SKM-1 (cell line): ENCODE measurements around the gene SDC3.

Source experiments
- DNase-seq: peaks from one replicate; lab custom pipeline; 2025; ENCODE audit not compliant: unreplicated experiment; lab: John Stamatoyannopoulos, UW

The SDC3 gene

DNA sequence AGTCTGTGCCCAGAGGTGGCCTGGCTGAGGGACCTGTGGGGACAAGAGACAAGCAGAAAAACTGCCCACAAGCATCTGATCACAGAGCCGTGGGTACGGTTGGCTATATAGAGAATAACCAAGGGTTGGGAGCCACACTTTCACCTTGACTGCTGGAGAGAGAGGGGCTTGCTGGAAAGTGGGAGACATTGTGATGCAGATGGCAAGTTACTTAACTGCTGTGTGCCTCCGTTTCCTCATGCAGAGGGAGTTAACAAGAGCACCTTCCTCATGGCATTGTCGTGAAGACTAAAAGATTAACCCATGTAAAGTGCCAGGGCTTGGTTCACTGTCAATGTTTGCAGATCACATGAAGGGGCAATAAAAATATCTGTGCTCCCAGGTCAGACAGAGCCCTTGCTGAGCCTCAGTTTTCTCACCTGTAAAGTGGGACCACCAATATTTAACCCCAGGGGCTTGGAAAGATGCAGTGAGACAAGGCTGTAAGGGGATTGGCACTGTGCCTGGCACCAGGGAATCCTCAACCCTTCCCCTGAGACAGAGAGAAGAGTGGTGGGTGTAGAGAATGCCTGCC lies 52.8 kb downstream of the SDC3 start:
- DNase-seq: no peak

GRCh38 chr1:30853350-30853749 lies 55.2 kb downstream of the SDC3 start:
- DNase-seq: no peak

DNA sequence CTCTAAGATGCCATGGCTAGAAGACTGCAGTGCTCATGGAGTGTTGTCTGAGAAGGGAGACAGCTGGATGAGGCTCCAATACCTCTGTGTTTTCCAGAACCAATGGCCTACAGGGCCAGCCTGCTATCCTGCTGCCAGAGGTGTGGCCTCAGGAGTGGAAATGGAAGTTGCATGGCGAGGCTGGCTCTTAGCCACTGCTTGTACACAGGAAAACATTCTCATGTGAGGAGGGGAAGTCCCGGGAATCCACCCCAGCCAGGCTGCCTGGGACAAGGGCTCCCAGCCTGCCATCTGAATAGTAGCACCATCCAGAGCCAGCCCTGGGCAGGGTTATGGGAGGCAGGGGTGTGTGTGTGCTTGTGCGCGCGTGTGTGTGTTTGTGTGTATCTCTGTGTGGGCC lies 56.5 kb downstream of the SDC3 start:
- no peak for DNase-seq

- no peak for DNase-seq
These were observed 57.3 kb downstream of the SDC3 start for GRCh38 chr1:30851286-30851685.

GRCh38 chr1:30850607-30851006 lies 58.0 kb downstream of the SDC3 start:
- no peak for DNase-seq

DNA sequence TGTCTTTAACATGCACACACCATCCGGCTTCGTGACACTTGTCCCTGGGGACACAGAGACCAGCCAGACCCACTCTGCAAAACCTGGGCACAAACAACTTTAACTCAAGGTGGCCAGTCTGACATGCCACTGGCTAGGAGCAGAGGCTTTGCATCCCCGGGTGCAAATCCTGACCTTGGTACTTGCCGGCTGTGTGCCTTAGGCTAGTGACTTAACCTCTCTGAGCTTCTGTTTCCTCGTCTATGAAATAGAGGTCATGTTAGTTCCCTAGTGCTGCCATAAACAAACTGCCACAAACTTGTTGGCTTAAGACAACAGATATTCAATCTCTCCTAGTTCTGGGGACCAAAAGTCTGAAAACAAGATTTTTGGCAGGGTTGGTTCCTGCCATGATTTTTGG lies 60.4 kb downstream of the SDC3 start:
- DNase-seq: no peak

GRCh38 chr1:30847358-30847972 lies 61.1 kb downstream of the SDC3 start:
- no peak for DNase-seq

- no peak for DNase-seq
These were observed 62.0 kb downstream of the SDC3 start for GRCh38 chr1:30846587-30846986.

GRCh38 chr1:30845904-30846290 lies 62.7 kb downstream of the SDC3 start:
- DNase-seq: no peak

DNA sequence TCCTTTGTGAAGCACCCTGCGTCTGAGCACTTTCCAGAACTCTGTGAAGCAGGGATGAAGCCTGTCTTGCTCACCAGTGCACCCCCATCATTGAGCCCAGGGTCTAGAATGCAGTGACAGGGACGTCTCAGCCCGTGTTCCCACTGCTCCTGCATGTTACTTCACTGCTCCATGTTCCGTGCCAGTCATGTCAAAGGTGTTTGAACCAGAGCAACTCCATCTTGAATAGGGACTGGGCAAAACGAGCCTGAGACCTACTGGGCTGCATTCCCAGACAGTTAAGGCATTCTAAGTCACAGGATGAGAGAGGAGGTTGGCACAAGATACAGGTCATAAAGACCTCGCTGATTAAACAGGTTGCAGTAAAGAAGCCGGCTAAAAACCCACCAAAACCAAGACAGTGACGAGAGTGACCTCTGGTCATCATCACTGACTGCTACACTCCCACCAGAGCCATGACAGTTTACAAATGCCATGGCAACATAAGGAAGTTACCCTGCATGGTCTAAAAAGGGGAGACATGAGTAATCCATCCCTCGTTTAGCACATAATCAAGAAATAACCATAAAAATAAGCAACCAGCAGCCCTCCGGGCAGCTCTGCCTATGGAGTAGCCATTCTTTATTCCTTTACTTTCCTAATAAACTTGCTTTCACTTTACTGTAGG lies 63.2 kb downstream of the SDC3 start:
- no peak for DNase-seq

- no peak for DNase-seq
These were observed 63.9 kb downstream of the SDC3 start for GRCh38 chr1:30844631-30845030.

GRCh38 chr1:30842697-30843354 lies 65.7 kb downstream of the SDC3 start:
- no peak for DNase-seq

DNA sequence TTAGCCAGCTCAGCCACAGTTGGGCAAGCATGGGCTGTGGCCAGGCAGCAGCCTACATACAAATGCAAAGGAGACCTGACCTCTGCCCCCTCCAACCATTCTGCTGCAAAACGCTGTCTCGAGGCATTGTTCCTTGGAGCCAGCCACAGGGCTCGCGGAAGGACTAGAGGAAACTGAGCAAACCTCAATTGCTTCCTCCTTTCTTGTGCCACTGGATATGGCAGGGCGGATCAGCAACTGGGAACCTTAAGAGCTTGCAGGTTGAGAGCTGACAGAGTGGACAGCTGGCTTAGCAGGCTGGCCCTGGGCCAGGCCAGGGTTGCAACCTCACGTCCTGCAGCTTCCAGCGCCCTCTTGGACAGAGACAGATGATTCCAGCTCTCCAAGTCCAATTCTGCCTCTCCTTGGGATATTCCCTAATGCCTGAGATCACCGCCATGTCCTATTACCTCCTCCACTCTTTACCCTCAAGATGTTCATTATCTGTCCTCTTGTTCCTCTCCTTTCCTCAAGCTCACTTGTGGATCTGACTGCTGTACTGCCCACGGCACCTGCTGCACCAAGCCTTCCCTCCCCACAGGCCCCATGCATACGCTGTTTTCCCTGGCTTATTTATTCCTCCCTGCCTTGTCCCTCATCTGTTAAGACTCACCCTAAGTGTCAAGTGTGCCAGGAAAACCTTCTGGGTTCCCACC lies 67.5 kb downstream of the SDC3 start:
- no peak for DNase-seq

GRCh38 chr1:30839827-30840359 lies 68.7 kb downstream of the SDC3 start:
- no peak for DNase-seq

DNA sequence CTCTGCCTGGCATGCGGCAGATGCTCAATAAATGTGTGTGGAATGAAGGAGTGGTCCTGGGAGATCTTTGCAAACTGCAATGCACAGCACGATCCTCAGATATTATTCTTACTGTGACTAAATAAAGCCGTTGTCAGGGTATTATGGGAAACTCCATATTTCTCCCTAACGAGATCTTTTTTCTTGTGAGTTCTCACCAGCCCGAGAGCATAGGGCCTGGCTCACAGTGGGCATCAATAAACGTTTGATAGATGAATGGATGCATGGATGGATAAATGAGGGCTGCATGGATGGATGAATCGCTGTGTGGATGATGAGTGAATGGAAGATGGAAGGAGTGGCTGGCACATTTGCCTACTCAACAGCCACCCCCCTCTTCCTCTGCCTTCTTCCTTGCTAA lies 69.6 kb downstream of the SDC3 start:
- no peak for DNase-seq

DNA sequence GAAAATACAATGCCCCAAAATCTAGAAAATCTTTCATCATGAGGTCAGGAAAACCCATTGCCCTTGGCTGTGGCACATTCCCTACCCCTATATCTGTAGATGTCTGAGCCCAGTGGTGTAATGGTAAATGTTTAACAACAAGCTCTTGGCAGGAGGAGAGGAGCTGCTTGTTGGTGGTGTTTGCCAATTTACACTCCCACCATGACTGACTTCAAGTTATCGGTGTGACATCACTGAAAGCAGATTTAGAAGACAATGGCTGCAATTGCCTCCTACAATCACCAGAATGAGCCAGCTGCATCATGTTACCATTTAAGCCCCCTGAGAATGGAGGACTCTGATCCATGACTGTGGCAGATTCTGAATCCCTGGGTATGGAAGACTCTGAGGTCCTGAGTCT lies 70.9 kb downstream of the SDC3 start:
- DNase-seq: no peak

GRCh38 chr1:30834253-30834652 lies 74.3 kb downstream of the SDC3 start:
- no peak for DNase-seq

- no peak for DNase-seq
These were observed 78.0 kb downstream of the SDC3 start for GRCh38 chr1:30830537-30830936.

GRCh38 chr1:30829889-30830288 lies 78.7 kb downstream of the SDC3 start:
- DNase-seq: no peak

- DNase-seq: no peak
These were observed 83.7 kb downstream of the SDC3 start for GRCh38 chr1:30824736-30825429.
